Lower leg skin (tissue), 3 donors: ENCODE results near the gene MTM1.

Experiments used
- CTCF ChIP-seq, 3 donors: fragments of 450-650 bp; IDR thresholded peaks; one replicate each; pipeline ENCODE4 v1.5.1; 2016; ENCODE audit warnings: antibody characterized with exemption in 3 of 3, mild to moderate bottlenecking in 3 of 3, moderate library complexity in 2 of 3
- POLR2A ChIP-seq, 2 donors: fragments of 450-650 bp; IDR thresholded peaks; one replicate each; pipeline ENCODE4 v1.6.1; 2016 to 2017; ENCODE audit warnings: antibody characterized with exemption in 2 of 2, mild to moderate bottlenecking in 1 of 2, moderate library complexity in 1 of 2

- TF ChIP-seq CTCF (IDR thresholded peaks at IDR 0.05) (no peak), POLR2A (IDR thresholded peaks at IDR 0.05) (no peak)
Measured at GRCh38 chrX:150621652-150622051, 53.2 kb downstream of the MTM1 start.
